NT2/D1 (cell line): ENCODE measurements around the gene IKZF3.

Experiments
- YY1 ChIP-seq: IDR thresholded peaks from 2 replicates; pipeline ENCODE4 v1.6.1; 2011; ENCODE audit not compliant: insufficient read length, insufficient read depth
- ZNF274 ChIP-seq: IDR thresholded peaks from 2 replicates; pipeline ENCODE4 v1.6.1; 2011; ENCODE audit warnings: mild to moderate bottlenecking, low read depth, low read length

GRCh38 chr17:39735882-39736281 is 128.2 kb downstream of the IKZF3 start:
- no peak for TF ChIP-seq YY1
- no peak for TF ChIP-seq ZNF274
